Cardiac muscle cell (in vitro differentiated cells and primary cell): ENCODE measurements around the gene CPPED1. TPM values are rescaled to one million over a fixed set of nuclear protein-coding genes. Genes with fewer than 3 reads are reported as not detected.
A peak's percentile ranks its signal among the peaks of the same experiment; 100 is the strongest.

Experiments used
- DNase-seq, 2 donors: peaks; one replicate each; pipeline versions ENCODE4 v3.0.0 to v3.0.0-alpha.2; 2010 to 2017; ENCODE audit warnings: low read depth in 1 of 2, low spot score in 1 of 2
- H3K27ac ChIP-seq: fragments of 200-600 bp; sonication (generic); 2 replicates; pipeline ENCODE4 v1.5.1; 2016
- H3K27me3 ChIP-seq: fragments of 200-600 bp; sonication (generic); 2 replicates; pipeline ENCODE4 v1.6.0; 2016; ENCODE audit warnings: control low read depth
- H3K36me3 ChIP-seq: fragments of 200-600 bp; sonication (generic); 2 replicates; pipeline ENCODE4 v1.5.1; 2016; ENCODE audit warnings: control low read depth
- H3K4me1 ChIP-seq: fragments of 200-600 bp; sonication (generic); 2 replicates; pipeline ENCODE4 v1.8.1; 2017; ENCODE audit warnings: low read depth, mild to moderate bottlenecking, mixed run types
- H3K4me3 ChIP-seq: fragments of 200-600 bp; sonication (generic); 2 replicates; pipeline ENCODE4 v1.5.1; 2016; ENCODE audit warnings: mild to moderate bottlenecking
- H3K9me3 ChIP-seq: fragments of 200-600 bp; sonication (generic); 2 replicates; pipeline ENCODE4 v1.5.1; 2017; ENCODE audit warnings: low read depth, mild to moderate bottlenecking, control low read depth
- CTCF ChIP-seq: IDR thresholded peaks from 2 replicates; pipeline ENCODE4 v1.5.1; 2012; ENCODE audit warnings: low read depth, mild to moderate bottlenecking, low read length
- polyA plus RNA-seq: library from polyadenylated mRNA; unstranded; fragments of >200 nt; fragmentation: Nextera tagmentation; extraction: Ambion mirVana; gene quantifications from 2 replicates; pipeline ENCODE4 v1.2.1, GENCODE V29; 2016
- total RNA-seq: library from RNA; depleted of rRNA; stranded (reverse); fragments of >200 nt; gene quantifications from 2 replicates; pipeline ENCODE4 v1.2.3, GENCODE V29; 2016

CPPED1 gene
- total and polyA plus RNA-seq, 2 experiments from 2014 or later, result 10.0 to 12.0 TPM

- peak in 1 of 2 donors; percentile 18 for DNase-seq
- no peaks in the 10 kb centered on the region for H3K9me3 ChIP-seq
- no peak overlapping the region for H3K4me3 ChIP-seq
- no peaks in the 10 kb centered on the region for H3K4me1 ChIP-seq
- no peak for TF ChIP-seq CTCF
- no peak overlapping the region for H3K27ac ChIP-seq
- H3K27me3 ChIP-seq, result no peaks in the 10 kb centered on the region
- H3K36me3 ChIP-seq, result no peaks in the 10 kb centered on the region
Measured at GRCh38 chr16:12637002-12637401, 166.7 kb downstream of the CPPED1 start.

- H3K9me3 ChIP-seq, result no peaks in the 10 kb centered on the region
- no peak for TF ChIP-seq CTCF
- no peak for DNase-seq
Measured at GRCh38 chr16:12629271-12629670, 174.4 kb downstream of the CPPED1 start.

GRCh38 chr16:12628536-12628935, 175.2 kb downstream of the CPPED1 start:
- H3K4me1 ChIP-seq, result no peaks in the 10 kb centered on the region
- no peak for DNase-seq
- no peak overlapping the region for H3K4me3 ChIP-seq
- H3K27ac ChIP-seq, result no peak overlapping the region
- H3K27me3 ChIP-seq, result no peaks in the 10 kb centered on the region
- no peak for TF ChIP-seq CTCF
- H3K9me3 ChIP-seq, result no peaks in the 10 kb centered on the region
- no peaks in the 10 kb centered on the region for H3K36me3 ChIP-seq

More at GRCh38 chr16:12629271-12629670, 174.4 kb downstream of the CPPED1 start:
- no peaks in the 10 kb centered on the region for H3K27me3 ChIP-seq
- no peak overlapping the region for H3K27ac ChIP-seq
- no peaks in the 10 kb centered on the region for H3K36me3 ChIP-seq
- no peaks in the 10 kb centered on the region for H3K4me1 ChIP-seq
- no peak overlapping the region for H3K4me3 ChIP-seq

GRCh38 chr16:12627394-12627793, 176.3 kb downstream of the CPPED1 start:
- DNase-seq, result no peak
- H3K27ac ChIP-seq, result no peak overlapping the region
- TF ChIP-seq CTCF, result no peak

GRCh38 chr16:12626411-12626810, 177.3 kb downstream of the CPPED1 start:
- TF ChIP-seq CTCF, result no peak

More at GRCh38 chr16:12627394-12627793, 176.3 kb downstream of the CPPED1 start:
- H3K4me1 ChIP-seq, result no peaks in the 10 kb centered on the region
- H3K36me3 ChIP-seq, result no peaks in the 10 kb centered on the region
- no peaks in the 10 kb centered on the region for H3K9me3 ChIP-seq
- H3K27me3 ChIP-seq, result no peaks in the 10 kb centered on the region
- no peak overlapping the region for H3K4me3 ChIP-seq

GRCh38 chr16:12625716-12626115, 178.0 kb downstream of the CPPED1 start:
- Histone ChIP-seq H3K36me3 (no peaks in the 10 kb centered on the region), H3K4me1 (no peaks in the 10 kb centered on the region), H3K27ac (no peak overlapping the region), H3K27me3 (no peaks in the 10 kb centered on the region), H3K4me3 (no peak overlapping the region), H3K9me3 (no peaks in the 10 kb centered on the region)
- no peak for DNase-seq
- TF ChIP-seq CTCF, result no peak

More at GRCh38 chr16:12626411-12626810, 177.3 kb downstream of the CPPED1 start:
- H3K36me3 ChIP-seq, result no peaks in the 10 kb centered on the region
- H3K9me3 ChIP-seq, result no peaks in the 10 kb centered on the region
- no peak for DNase-seq
- no peaks in the 10 kb centered on the region for H3K27me3 ChIP-seq
- no peak overlapping the region for H3K4me3 ChIP-seq
- H3K4me1 ChIP-seq, result no peaks in the 10 kb centered on the region
- H3K27ac ChIP-seq, result no peak overlapping the region
